ENCODE results near the gene TCF7. TPM values are rescaled to one million over a fixed set of nuclear protein-coding genes. Genes with fewer than 3 reads are reported as not detected.

The TCF7 gene
- total RNA-seq, 1 donor from 2014 or later, result 1.3 TPM

DNA sequence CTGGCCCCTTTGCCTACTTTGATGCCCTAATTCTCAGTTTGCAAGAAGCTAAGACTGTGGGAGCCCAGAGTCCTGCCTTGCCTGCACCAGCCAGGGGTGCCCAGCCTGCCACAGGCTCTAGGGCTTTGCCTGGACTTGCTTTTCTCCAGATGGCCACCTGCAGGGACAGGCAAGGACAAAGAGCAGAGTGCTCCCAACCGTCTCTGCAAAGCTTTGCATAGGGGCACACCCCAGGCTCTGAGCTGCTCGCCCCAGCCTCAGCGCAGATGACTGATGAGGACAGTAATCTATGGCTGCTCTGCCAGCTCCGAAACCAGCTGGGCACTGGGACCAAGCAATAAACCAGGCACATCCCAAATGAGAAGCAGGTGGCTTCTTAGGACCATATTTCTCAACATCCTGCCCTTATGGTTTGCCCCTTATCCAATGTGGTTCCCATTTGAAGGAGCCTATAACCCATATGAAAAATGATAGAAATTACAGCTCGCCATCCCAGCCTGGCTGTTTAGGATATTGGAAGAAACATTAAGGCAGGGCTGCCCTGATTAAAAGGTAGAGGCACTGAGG is 25.4 kb upstream of the TCF7 start:
- no peak for DNase-seq (ENCODE audit: extremely low read depth, low read depth, low spot score)

DNA sequence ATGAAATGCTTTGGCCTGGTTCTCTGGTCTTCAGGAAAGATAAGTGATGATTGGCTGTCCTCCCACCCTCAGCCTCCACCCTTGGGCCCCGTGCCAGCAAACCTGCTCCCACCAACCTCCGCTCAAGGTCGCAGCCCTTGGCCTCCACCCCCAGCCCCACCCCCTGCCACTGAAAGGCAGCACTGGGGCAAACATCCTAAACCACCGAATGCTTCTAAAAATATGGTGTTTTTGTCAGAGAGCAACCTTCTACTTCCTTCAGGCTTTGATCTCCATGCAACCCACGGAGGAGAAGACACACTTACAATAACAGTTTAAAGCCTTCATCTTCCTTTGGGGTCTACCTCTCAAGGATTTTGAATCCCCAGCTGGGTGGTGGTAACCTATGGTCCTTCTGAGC is 24.0 kb upstream of the TCF7 start:
- no peak for DNase-seq (ENCODE audit: extremely low read depth, low read depth, low spot score)

DNA sequence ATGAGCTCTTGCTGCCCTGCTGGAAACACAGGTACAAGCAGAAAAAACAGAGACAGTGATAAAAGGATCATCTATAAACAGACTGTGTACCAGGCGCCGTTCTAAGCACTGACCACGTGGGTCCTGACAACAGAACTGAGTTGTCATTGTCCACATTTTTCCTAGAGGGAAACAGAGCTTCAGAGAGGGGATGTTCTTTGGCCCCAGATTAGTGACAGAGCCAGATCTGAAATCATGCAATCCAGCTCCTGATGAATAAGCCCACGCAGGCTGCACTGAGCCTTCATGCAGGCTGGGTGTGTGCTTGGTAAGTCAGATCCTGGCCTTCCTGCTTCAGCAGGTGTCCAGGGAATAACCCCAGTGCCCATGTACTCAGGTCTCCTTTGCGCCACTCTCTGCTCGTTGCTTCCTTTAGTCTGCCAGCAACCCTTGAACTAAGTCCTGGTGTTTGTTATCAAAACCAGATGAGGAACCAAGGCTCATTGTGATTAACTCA is 22.8 kb upstream of the TCF7 start:
- DNase-seq (ENCODE audit: extremely low read depth, low read depth, low spot score), result no peak

DNA sequence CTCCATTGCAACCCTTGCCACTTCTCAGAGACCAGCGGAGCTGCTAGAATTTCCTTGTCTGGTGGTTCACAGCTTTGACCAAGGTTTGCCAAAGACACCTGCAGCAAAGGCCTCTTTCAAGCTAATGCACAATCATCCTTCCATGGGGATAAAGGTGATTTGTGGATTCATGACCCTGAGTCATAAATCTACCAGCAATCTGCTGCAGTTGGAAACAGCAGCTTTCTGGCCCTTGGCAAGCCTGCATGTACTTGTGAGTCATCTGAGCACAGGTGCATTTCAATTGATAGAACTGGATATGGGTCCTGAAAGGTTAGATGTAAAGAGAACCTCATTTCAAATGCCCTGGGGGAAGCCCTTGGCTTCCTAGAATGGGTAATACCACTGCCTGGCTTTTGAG is 21.6 kb upstream of the TCF7 start:
- no peak for DNase-seq (ENCODE audit: extremely low read depth, low read depth, low spot score)

DNA sequence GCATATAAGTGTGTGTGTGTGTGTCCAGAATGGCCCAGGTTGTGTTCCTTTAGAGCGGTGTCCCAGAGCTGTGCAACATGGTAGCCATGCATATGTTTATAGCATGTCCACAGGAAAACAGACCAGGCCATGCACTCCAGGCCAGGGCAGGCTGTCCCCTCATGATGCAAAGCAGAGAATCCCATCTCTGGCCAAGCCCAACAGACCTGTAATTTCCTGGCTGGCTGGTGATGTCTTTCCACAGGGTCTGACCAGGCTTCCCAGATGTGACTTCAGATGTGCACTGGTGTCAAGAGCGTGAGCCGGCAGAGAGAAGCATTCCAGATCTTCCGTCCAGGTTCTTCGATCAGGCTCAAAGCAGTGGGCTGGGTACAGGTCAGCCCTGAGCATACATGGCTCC is 21.1 kb upstream of the TCF7 start:
- no peak for DNase-seq (ENCODE audit: extremely low read depth, low read depth, low spot score)

DNA sequence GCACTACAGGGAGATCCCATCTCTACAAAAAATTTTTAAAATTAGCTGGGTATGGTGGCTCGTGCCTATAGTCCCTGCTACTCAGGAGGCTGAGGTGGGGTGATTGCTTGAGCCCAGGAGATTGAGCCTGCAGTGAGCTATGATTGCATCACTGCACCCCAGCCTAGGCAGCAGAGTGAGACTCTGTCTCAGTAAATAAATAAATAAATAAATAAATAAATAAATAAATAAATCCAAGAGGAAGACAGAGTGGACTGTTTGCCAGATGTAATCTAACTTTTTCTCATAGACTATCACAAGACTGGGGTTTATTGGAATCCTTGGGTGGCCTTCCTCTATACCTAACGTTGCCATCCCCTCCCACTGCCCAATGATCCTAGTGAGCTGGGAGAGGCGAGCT is 19.2 kb upstream of the TCF7 start:
- no peak for DNase-seq (ENCODE audit: extremely low read depth, low read depth, low spot score)

DNA sequence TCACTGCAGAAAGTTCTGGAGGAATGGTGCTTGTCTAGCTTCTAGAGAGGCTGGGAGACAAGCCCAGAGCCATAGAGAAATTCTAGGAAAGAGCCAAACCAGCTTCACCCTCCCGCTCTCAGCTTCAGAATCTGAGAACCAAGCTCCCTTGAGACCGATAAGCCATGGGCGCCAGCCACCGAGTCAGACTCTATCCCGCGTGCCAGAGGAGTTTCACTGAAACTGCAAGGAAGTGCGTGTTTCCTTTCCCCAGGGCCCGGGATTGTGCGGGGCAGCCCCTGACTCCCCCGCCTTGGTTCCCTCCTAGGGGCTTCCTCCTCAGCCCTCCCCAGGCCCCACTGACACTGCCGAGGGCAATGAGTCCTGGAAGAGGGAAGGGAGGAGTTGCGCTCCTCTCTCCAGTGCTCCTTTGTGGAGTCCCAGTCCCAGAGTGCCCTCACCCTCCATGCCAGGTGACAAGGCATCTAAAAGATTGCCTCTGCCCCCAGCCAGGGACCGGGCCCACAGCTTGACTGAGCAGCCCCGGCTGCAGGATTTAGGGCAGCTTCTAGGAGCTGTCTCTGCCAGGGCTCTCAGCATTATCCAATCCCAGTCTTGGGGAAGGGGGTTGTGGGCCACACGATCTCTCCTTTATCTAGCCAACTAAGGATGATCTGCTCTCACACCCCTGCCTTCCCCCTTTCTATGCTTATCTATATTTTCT is 18.4 kb upstream of the TCF7 start:
- no peak for DNase-seq (ENCODE audit: extremely low read depth, low read depth, low spot score)

DNA sequence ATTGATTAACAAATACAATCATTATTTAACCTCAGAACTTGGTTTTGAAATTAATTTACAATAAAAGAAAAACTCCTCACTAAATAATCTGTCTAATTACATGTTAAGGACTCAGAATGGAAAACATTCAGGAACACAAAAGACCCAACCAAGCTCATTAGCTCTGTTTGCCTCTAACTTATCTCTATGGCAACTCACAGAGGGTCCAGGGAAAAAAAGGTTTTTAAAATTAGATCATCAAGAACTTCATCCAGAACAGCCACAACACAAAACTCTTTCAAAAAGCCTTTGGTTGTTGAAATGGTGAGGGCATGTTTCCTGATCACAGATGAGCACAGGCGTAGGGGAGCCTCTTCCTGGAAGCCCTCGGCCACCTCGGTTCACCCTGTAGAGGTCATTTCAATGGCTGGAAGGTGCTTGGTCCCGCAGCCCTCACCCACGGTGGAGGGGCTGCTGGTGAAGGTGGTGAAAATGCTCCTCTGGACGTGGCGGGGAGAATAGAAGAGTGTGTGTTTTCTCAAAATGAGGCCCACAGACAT is 17.2 kb upstream of the TCF7 start:
- DNase-seq (ENCODE audit: extremely low read depth, low read depth, low spot score), result no peak

DNA sequence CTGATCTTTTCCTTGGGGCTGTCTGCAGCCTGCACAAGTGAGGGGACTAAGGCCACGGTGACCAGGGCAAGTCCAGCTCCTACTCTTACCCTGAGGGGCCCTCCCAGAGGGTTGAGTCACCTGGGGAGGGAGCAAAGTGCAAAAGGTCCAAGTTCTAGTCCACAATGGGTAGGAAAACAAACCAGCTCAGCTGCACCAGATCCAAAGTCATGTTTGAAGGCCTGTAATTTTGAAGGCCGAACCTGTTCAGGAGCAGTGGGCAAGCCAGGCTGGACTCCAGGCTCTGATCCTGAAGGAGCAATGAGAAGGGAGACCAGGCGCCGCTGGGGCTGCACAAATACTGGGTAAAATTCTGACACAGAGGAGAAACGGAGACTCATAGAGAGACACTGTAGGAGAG is 15.8 kb upstream of the TCF7 start:
- no peak for DNase-seq (ENCODE audit: extremely low read depth, low read depth, low spot score)

DNA sequence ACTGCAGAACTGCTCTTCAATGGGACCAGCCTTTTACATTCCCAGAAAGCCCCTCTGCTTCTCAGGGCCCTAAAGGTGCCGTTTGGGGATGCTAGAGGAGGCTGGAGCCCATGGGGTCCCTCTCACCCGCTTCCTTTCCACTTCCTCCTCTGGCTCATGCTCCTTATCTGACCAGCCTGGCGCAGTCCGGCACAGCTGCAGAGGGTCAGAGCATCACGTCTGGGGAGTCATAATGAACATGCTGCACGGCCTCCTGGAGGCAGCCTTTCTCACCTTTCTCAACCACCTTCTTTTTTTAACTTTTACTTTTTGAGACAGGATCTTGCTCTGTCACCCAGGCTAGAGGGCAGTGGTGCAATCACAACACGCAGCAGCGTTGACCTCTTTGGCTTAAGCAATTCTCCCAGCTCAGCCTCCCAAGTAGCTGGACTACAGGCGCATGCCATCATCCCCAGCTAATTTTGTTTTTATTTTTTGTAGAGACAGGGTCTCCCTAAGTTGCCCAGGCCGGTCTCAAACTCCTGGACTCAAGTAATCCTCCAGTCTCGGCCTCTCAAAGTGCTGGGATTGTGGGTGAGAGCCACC is 15.1 kb upstream of the TCF7 start:
- no peak for DNase-seq (ENCODE audit: extremely low read depth, low read depth, low spot score)

DNA sequence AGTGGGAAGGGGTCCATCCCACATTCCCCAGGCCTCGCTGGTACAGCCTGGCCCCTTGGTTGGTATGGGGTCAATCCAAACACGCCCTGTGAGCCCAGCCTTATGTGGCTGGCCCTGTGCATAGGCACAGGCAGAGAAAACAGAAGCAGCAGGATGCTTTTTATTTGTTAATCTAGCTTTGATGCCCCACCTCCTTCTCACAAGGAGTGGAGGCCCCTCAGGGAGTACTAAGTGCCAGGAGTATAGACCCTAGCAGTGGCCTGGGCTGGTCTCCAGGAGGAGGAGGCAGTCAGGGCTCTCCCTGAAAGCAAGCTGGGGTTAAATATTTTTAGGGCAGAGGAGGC is 14.6 kb upstream of the TCF7 start:
- no peak for DNase-seq (ENCODE audit: extremely low read depth, low read depth, low spot score)

DNA sequence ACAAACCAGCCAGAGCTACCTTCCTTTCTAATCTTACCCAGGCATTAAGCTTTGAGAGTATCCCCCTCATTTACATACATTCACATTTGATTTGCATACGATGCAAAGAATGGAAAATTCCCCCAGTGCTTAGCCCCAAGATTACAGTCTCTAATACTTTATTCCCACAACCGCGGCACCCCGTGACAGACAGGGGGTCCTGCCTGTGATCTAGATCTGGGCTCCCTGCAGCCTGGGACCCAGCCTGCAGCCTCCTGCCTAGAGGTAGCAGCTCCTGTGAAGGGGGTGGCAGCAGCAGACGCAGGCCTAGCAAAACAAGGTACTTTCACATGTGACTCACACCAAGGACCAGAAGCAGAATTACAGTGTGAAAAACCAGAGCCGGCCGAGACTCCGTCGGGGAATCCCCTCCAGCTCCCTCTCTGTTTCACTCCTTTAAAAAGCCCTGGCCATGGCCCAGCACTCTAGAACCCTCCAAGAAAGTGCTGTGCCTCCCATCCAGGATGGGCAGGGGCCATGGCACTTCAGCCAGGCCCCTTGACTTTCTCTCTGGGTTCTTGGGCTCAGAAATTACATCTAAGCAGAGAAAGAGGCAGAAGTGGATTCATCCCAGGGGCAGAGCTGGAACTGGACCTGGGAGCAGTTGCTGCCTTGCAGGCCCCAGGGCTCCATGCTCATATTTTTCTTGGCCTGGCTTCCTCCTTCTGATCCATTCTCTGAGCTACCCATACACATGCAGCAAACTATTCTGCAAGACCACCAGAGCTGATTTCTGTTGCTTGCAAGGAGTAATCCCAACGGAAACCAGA is 14.0 kb upstream of the TCF7 start:
- DNase-seq (ENCODE audit: extremely low read depth, low read depth, low spot score), result no peak

DNA sequence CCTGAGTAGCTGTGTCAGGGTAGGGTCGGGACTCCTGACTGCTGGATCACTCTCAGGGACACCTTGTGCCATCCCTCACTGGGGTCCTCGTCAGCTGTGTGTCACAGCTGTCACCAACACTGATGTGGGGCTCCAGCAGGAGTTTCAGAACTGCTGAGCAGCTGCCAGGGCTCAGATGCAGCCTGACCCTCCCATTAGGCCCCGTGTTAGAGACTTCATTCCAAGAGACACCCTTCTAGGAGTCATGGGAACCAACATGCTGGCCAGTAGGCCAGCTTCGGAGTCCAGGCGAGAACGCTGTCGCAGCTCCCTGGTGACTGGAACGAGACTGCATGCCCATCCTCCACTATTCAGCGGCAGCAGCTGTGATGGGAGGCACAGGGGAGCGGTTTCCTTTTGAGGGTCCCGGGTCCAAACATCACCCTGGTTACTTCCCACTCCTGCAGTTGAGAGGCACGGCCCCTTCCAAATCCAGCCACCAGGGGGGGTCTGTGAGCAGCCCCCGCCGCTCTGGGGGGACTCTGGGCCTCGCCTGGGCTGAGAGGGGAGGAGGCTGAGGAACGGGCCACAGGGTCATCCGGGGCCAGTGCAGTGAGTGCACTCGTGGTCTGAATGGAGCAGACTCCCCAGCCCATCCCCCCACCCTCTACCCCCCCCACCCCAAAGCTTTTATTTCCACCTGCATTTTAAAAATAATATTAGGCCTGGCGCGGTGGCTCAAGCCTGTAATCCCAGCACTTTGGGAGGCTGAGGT is 12.6 kb upstream of the TCF7 start:
- no peak for DNase-seq (ENCODE audit: extremely low read depth, low read depth, low spot score)

DNA sequence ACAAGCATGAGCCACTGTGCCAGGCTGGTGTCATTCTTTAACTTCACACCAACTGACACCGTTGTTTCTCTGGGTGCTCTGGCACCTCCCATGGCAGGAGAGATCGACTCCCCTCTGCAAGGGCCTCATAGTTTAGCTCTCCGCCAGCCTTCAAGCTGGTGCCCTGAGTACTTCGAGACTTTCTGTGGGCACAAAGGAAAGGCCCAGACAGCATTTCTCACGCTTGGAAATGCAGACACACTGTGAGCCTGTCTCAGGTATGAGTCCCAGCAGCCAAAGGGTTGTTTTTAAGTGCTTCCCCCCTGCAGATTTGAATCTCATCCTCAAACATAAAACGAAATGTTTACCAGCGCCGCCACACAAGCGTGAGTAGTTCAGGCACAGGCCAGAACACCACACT is 11.1 kb upstream of the TCF7 start:
- no peak for DNase-seq (ENCODE audit: extremely low read depth, low read depth, low spot score)

DNA sequence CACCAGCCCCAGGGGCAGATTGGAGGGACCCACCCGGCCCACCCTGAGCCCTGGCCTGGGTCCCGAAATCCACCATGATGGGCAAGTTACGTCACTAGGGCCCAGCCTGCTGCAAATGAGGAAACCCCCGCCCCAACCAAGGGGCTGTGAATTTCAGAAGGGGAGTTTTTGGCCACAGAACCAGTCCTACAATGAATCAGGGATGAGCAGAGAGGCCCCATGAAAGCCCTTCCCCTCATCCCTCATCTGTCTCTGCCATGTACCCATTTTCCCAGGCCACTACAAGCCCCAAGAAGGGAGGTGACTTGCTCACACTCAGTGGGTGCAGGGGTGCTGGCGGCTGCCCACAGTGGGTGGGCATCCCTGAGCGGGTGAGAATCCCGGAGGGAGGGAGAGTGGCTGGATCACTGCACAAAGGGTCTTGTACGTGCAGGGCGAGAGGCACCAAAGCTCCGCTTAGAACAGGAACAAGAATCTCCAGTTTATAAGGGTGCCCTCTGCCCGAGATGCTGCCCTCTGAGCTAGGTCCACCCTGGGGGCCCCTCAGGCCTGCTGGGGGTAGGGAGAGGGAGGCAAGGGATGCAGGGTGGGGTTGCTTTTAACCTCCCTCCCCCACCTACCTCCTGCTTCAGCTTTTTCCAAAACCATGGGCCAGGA is 10.4 kb upstream of the TCF7 start:
- no peak for DNase-seq (ENCODE audit: extremely low read depth, low read depth, low spot score)

DNA sequence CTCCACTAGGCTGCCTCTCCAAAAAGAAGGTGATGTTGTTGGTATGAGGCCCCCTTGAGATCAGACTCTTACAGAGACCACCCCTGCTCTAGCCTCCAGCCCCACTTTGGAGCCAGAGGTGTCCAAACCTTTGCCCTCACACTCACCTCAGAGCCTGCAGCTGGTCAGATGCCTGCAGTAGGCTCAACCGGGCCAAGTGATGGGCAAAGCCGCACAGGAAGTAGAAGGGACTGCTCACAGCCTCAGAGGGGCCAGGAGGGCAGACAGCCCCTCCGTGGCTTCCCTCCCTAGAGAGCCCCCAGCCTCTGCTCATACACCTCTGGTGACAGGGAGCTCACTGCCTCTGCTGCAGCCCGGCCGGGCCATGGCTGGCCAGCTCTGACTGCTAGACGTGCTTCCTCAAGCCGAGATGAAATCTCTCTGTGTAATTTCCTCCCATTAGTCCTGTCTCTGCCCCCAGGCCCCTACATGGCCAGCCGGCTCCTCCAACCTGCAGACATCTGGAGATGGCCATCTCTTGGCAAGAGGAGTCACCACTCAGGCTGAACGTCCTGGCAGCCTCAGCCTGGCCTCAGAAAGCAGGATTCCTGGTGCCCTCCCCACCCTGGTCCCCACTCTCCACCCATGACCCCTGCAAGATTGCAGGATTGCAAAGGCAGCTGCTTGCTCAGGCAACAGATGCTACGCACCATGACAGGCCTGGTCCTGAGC is 7.3 kb upstream of the TCF7 start:
- no peak for DNase-seq (ENCODE audit: extremely low read depth, low read depth, low spot score)

DNA sequence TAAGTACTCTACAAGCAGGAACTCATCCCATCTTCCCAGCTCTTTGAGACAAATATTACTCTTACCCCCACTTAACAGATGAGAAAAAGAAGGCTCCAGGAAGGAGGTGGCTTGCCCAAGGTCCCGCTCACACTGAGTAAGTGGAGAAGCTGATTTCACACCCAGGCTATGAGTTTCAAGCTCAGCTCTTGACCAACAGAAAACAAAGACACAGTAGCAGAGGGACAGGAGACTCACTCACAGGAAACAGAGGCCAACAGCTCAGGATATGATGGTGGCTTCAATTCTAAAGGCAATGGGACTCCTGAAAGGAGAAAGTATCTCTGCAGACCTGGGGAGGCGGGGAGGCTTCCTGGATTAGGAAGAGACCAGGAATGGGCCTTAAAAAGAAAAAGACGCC is 6.7 kb upstream of the TCF7 start:
- DNase-seq (ENCODE audit: extremely low read depth, low read depth, low spot score), result no peak

DNA sequence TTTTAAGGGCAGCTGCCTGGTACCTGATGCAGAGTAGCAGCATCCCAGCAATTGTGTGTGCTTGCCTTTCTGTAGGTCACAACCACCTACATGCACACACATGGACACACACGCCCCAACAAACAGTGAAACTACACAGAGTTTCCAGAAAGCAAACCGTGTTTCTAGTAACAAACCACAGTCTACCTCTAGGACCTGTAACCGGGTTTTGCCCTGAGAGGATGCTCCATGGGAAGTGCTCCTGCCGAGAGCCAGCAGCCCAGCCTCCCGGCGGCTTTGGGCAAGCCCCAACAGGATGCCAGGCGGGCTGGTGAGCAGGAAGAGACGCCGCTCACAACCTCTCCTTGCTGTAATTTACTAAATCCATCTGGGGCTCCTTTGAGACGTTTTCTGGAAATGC is 4.1 kb upstream of the TCF7 start:
- no peak for DNase-seq (ENCODE audit: extremely low read depth, low read depth, low spot score)

All from glomerular endothelial cell (primary cell).